MM.1S (cell line): ENCODE results near the gene GSAP.

ENCODE experiments used
- DNase-seq: peaks from one replicate; pipeline ENCODE4 v3.0.0-alpha.2; 2015
- H2AFZ ChIP-seq: fragments of 300-600 bp; sonication (generic); 2 replicates; pipeline ENCODE4 v1.6.0; 2016; ENCODE audit warnings: antibody characterized with exemption, low read length
- H3F3A ChIP-seq: fragments of 300-600 bp; sonication (generic); 2 replicates; pipeline ENCODE4 v1.6.1; 2016; ENCODE audit warnings: mild to moderate bottlenecking, antibody characterized with exemption, low read length, moderate library complexity, mixed read lengths; ENCODE audit not compliant: insufficient read depth
- H3K27ac ChIP-seq: fragments of 300-600 bp; sonication (generic); 2 replicates; pipeline ENCODE4 v1.5.1; 2016; ENCODE audit warnings: mild to moderate bottlenecking, low read length
- H3K27me3 ChIP-seq: fragments of 300-600 bp; sonication (generic); replicated peaks from 2 replicates; pipeline ENCODE4 v1.6.0; 2016; ENCODE audit warnings: low read length; ENCODE audit not compliant: insufficient read depth
- H3K36me3 ChIP-seq: fragments of 300-600 bp; sonication (generic); replicated peaks from 2 replicates; pipeline ENCODE4 v1.6.1; 2016; ENCODE audit warnings: mild to moderate bottlenecking, low read length, mixed read lengths; ENCODE audit not compliant: insufficient read depth
- H3K4me1 ChIP-seq: fragments of 300-600 bp; sonication (generic); 2 replicates; pipeline ENCODE4 v1.6.1; 2016; ENCODE audit warnings: low read length, mixed read lengths
- H3K4me2 ChIP-seq: fragments of 300-600 bp; sonication (generic); 2 replicates; pipeline ENCODE4 v1.6.0; 2016; ENCODE audit warnings: low read depth, low read length
- H3K4me3 ChIP-seq: fragments of 300-600 bp; sonication (generic); 2 replicates; pipeline ENCODE4 v1.5.1; 2016; ENCODE audit warnings: low read length, mixed read lengths
- H3K79me2 ChIP-seq: fragments of 300-600 bp; sonication (generic); 2 replicates; pipeline ENCODE4 v1.6.1; 2016; ENCODE audit warnings: mixed run types, low read length, mixed read lengths
- H3K9ac ChIP-seq: fragments of 300-600 bp; sonication (generic); 2 replicates; pipeline ENCODE4 v1.6.1; 2016; ENCODE audit warnings: low read length, mixed read lengths
- H3K9me2 ChIP-seq: fragments of 300-600 bp; sonication (generic); replicated peaks from 2 replicates; pipeline ENCODE4 v1.6.1; 2016; ENCODE audit warnings: mild to moderate bottlenecking, low read length, mixed read lengths; ENCODE audit not compliant: insufficient read depth
- H3K9me3 ChIP-seq: fragments of 300-600 bp; sonication (generic); replicated peaks from 2 replicates; pipeline ENCODE4 v1.6.1; 2016; ENCODE audit warnings: mild to moderate bottlenecking, low read length, mixed read lengths; ENCODE audit not compliant: insufficient read depth
- H4K20me1 ChIP-seq: fragments of 300-600 bp; sonication (generic); 2 replicates; pipeline ENCODE4 v1.6.1; 2016; ENCODE audit warnings: mild to moderate bottlenecking, low read length, moderate library complexity, mixed read lengths; ENCODE audit not compliant: insufficient read depth
- CTCF ChIP-seq: fragments of 300-600 bp; sonication (generic); IDR thresholded peaks from 2 replicates; pipeline ENCODE4 v1.5.1; 2016; ENCODE audit warnings: antibody characterized with exemption, low read length, mixed read lengths
- EZH2 ChIP-seq: fragments of 300-600 bp; sonication (generic); optimal IDR thresholded peaks from 2 replicates; pipeline ENCODE3; 2017; ENCODE audit warnings: low read depth, mild to moderate bottlenecking, antibody characterized with exemption, low read length, mixed read lengths
- EZH2phosphoT487 ChIP-seq: fragments of 300-600 bp; sonication (generic); IDR thresholded peaks from 2 replicates; pipeline ENCODE4 v1.6.1; 2018; ENCODE audit warnings: antibody characterized with exemption, low read length

The GSAP gene

GRCh38 chr7:77318019-77318418, 98.1 kb downstream of the GSAP start:
- no peak overlapping the region for H2AFZ ChIP-seq
- no peaks in the 10 kb centered on the region for H3K9me3 ChIP-seq
- H3K4me1 ChIP-seq = peaks cover 21% of the 10 kb centered on the region
- no peak overlapping the region for H3K27ac ChIP-seq
- 0 out of 2 replicates have a peak, but pooled peaks cover 2% of the 10 kb centered on the region for H3K9me2 ChIP-seq
- DNase-seq = no peak
- TF ChIP-seq EZH2phosphoT487 (no peak), CTCF (no peak), EZH2 (no peak)
- H4K20me1 ChIP-seq = no peaks in the 10 kb centered on the region
- no peaks in the 10 kb centered on the region for H3F3A ChIP-seq
- H3K4me3 ChIP-seq = no peak overlapping the region
- no peaks in the 10 kb centered on the region for H3K27me3 ChIP-seq
- no peaks in the 10 kb centered on the region for H3K36me3 ChIP-seq
- H3K9ac ChIP-seq = no peak overlapping the region
- H3K79me2 ChIP-seq = no peaks in the 10 kb centered on the region
- no peak overlapping the region for H3K4me2 ChIP-seq

GRCh38 chr7:77316219-77316978, 99.8 kb downstream of the GSAP start:
- H3K9me2 ChIP-seq = 0 out of 2 replicates have a peak, but pooled peaks cover 2% of the 10 kb centered on the region
- H4K20me1 ChIP-seq = no peaks in the 10 kb centered on the region
- H3K27me3 ChIP-seq = no peaks in the 10 kb centered on the region
- H3K4me2 ChIP-seq = no peak overlapping the region
- no peak overlapping the region for H3K4me3 ChIP-seq
- no peak for TF ChIP-seq CTCF
- TF ChIP-seq EZH2 = no peak
- TF ChIP-seq EZH2phosphoT487 = no peak
- no peak overlapping the region for H2AFZ ChIP-seq
- no peaks in the 10 kb centered on the region for H3K79me2 ChIP-seq
- H3K36me3 ChIP-seq = no peaks in the 10 kb centered on the region
- no peaks in the 10 kb centered on the region for H3K9me3 ChIP-seq
- no peak overlapping the region for H3K9ac ChIP-seq
- DNase-seq = no peak
- H3F3A ChIP-seq = no peaks in the 10 kb centered on the region
- H3K27ac ChIP-seq = no peak overlapping the region
- H3K4me1 ChIP-seq = peaks cover 12% of the 10 kb centered on the region

- Histone ChIP-seq H3F3A (no peaks in the 10 kb centered on the region), H2AFZ (no peak overlapping the region), H3K36me3 (no peaks in the 10 kb centered on the region), H3K4me2 (no peak overlapping the region), H3K27ac (no peak overlapping the region), H3K4me3 (no peak overlapping the region), H3K9me2 (0 out of 2 replicates have a peak, but pooled peaks cover 2% of the 10 kb centered on the region), H3K27me3 (no peaks in the 10 kb centered on the region), H3K4me1 (0 out of 2 replicates have a peak, but pooled peaks cover under 1% of the 10 kb centered on the region), H3K9ac (no peak overlapping the region), H3K79me2 (no peaks in the 10 kb centered on the region), H3K9me3 (no peaks in the 10 kb centered on the region), H4K20me1 (no peaks in the 10 kb centered on the region)
- DNase-seq = no peak
- TF ChIP-seq EZH2 (no peak), CTCF (no peak), EZH2phosphoT487 (no peak)
Measured at GRCh38 chr7:77315182-77315591, 101.0 kb downstream of the GSAP start.
